Panc1 (cell line): ENCODE results near the gene TMEM222. TPM values are rescaled to one million over a fixed set of nuclear protein-coding genes. Genes with fewer than 3 reads are reported as not detected.

ENCODE experiments used
- total RNA-seq: library from RNA; stranded (reverse); gene quantifications from one replicate; pipeline ENCODE4 v1.2.1, GENCODE V29; 2021; ENCODE audit not compliant: unreplicated experiment

The TMEM222 gene
- total RNA-seq, 1 experiment from 2014 or later: 55.3 TPM

Other genes starting within 250 kb of the TMEM222 start
- 31.3 TPM for gene SLC9A1, start 167.0 kb upstream of the TMEM222 start, total RNA-seq
- 24.6 TPM for gene WDTC1, start 87.5 kb upstream of the TMEM222 start, total RNA-seq
- 2.4 TPM for gene SYTL1, start 19.9 kb downstream of the TMEM222 start, total RNA-seq
- gene MAP3K6, start 44.8 kb downstream of the TMEM222 start, total RNA-seq: 56.9 TPM
- not detected for gene FCN3, start 52.7 kb downstream of the TMEM222 start, total RNA-seq
- gene CD164L2, start 61.2 kb downstream of the TMEM222 start, total RNA-seq: 0.13 TPM
- gene GPR3, start 70.5 kb downstream of the TMEM222 start, total RNA-seq: 0.95 TPM
- gene WASF2, start 168.0 kb downstream of the TMEM222 start, total RNA-seq: 121 TPM